Right ventricle myocardium inferior (tissue), 1 donor: Measurements from ENCODE around the gene KCNA3. TPM values are rescaled to one million over a fixed set of nuclear protein-coding genes. Genes with fewer than 3 reads are reported as not detected.

ENCODE experiments used
- ATAC-seq: fragments of 200-7000 bp; cut with Tn5 transposase; one replicate; pipeline ENCODE4 v1.9.1; 2020; ENCODE audit warnings: mild to moderate bottlenecking, moderate library complexity
- DNase-seq: peaks from one replicate; pipeline ENCODE4 v3.0.0; 2021; ENCODE audit errors: missing footprints
- intact Hi-C: fragments of 100-400 bp; cut with DNase I; formaldehyde crosslinking; loops from one replicate; pipeline ENCODE4 v1.11.0; 2022
- long read RNA-seq: library from polyadenylated mRNA; unstranded; transcript quantifications from one replicate; pipeline ENCODE4 v2.0.0, GENCODE V29; 2021
- total RNA-seq: library from RNA; stranded (reverse); fragmentation: NEBNext Ultra II Directional; extraction: Animal tissue kit (Norgen Biotek cat#: 25700); gene quantifications from one replicate; pipeline ENCODE4 v1.2.1, GENCODE V29; 2021
- donor health status: DM: no; HTN: yes; CAD: no; lungs with severe emphysema.

KCNA3 gene
- total RNA-seq: 0.38 TPM
- long read RNA-seq: 0 reads

GRCh38 chr1:110674337-110675059 is at the start of gene KCNA3:
Gene KCNA3 (minus strand): TSS chr1:110674940. CDS start chr1:110674809, 131 bp downstream.
- peak; percentile 68 for DNase-seq
- intact Hi-C loops: no loop called here
- ATAC-seq: peak; percentile 81

GRCh38 chr1:110722807-110723206 is 48.1 kb upstream of the KCNA3 start:
- DNase-seq: no peak
- intact Hi-C loops: no loop called here
- ATAC-seq: no peak

GRCh38 chr1:110719908-110720307 is 45.2 kb upstream of the KCNA3 start:
- intact Hi-C loops: no loop called here
- DNase-seq (no peak), ATAC-seq (no peak)

GRCh38 chr1:110718452-110718851 is 43.7 kb upstream of the KCNA3 start:
- intact Hi-C loops: no loop called here
- DNase-seq (peak; percentile 78), ATAC-seq (peak; percentile 95)

- intact Hi-C loops: no loop called here
- ATAC-seq (no peak), DNase-seq (no peak)
Measured at GRCh38 chr1:110717179-110717578, 42.4 kb upstream of the KCNA3 start.

GRCh38 chr1:110714374-110714995 is 39.7 kb upstream of the KCNA3 start:
- intact Hi-C loops: no loop called here
- ATAC-seq (no peak), DNase-seq (no peak)

- intact Hi-C loops: no loop called here
- ATAC-seq (no peak), DNase-seq (no peak)
Measured at GRCh38 chr1:110713221-110713620, 38.5 kb upstream of the KCNA3 start.

- DNase-seq (no peak), ATAC-seq (no peak)
- intact Hi-C loops: no loop called here
Measured at GRCh38 chr1:110710314-110710713, 35.6 kb upstream of the KCNA3 start.

GRCh38 chr1:110708974-110709440 is 34.3 kb upstream of the KCNA3 start:
- ATAC-seq: no peak
- intact Hi-C loops: no loop called here

GRCh38 chr1:110707232-110707631 is 32.5 kb upstream of the KCNA3 start:
- no peak for DNase-seq
- ATAC-seq: no peak
- intact Hi-C loops: no loop called here

More at GRCh38 chr1:110708974-110709440, 34.3 kb upstream of the KCNA3 start:
- DNase-seq: no peak

GRCh38 chr1:110706621-110707020 is 31.9 kb upstream of the KCNA3 start:
- DNase-seq (no peak), ATAC-seq (no peak)
- intact Hi-C loops: no loop called here

GRCh38 chr1:110702260-110702659 is 27.5 kb upstream of the KCNA3 start:
- DNase-seq: no peak
- ATAC-seq: no peak
- intact Hi-C loops: no loop called here

GRCh38 chr1:110700767-110701166 is 26.0 kb upstream of the KCNA3 start:
- intact Hi-C loops: no loop called here

GRCh38 chr1:110697606-110698005 is 22.9 kb upstream of the KCNA3 start:
- intact Hi-C loops: no loop called here
- DNase-seq (no peak), ATAC-seq (no peak)

More at GRCh38 chr1:110700767-110701166, 26.0 kb upstream of the KCNA3 start:
- ATAC-seq (no peak), DNase-seq (no peak)

GRCh38 chr1:110696818-110697217 is 22.1 kb upstream of the KCNA3 start:
- no peak for ATAC-seq
- intact Hi-C loops: no loop called here

GRCh38 chr1:110690709-110691365 is 16.1 kb upstream of the KCNA3 start:
- no peak for DNase-seq
- intact Hi-C loops: no loop called here
- no peak for ATAC-seq

More at GRCh38 chr1:110696818-110697217, 22.1 kb upstream of the KCNA3 start:
- DNase-seq: no peak

GRCh38 chr1:110689868-110690267 is 15.1 kb upstream of the KCNA3 start:
- intact Hi-C loops: no loop called here
- no peak for DNase-seq
- no peak for ATAC-seq

- intact Hi-C loops: no loop called here
- no peak for ATAC-seq
- DNase-seq: no peak
Measured at GRCh38 chr1:110688514-110688913, 13.8 kb upstream of the KCNA3 start.

- ATAC-seq (no peak), DNase-seq (no peak)
- intact Hi-C loops: no loop called here
Measured at GRCh38 chr1:110687250-110687649, 12.5 kb upstream of the KCNA3 start.

- intact Hi-C loops: no loop called here
- DNase-seq (no peak), ATAC-seq (no peak)
Measured at GRCh38 chr1:110686188-110686587, 11.4 kb upstream of the KCNA3 start.
